H9 (cell line): ENCODE results near the gene ASH1L. TPM values are rescaled to one million over a fixed set of nuclear protein-coding genes. Genes with fewer than 3 reads are reported as not detected.
"Not testable (repeated sequence)": the region's sequence is repeated elsewhere in the genome, so short reads cannot be mapped to it uniquely, and the experiment has no call there.

ENCODE experiments used
- DNase-seq: peaks from one replicate; pipeline ENCODE4 v3.0.0-alpha.2; 2017
- H2AFZ ChIP-seq: one replicate; pipeline ENCODE4 v1.6.1; 2013; ENCODE audit warnings: mild to moderate bottlenecking, low read length, control low read depth, moderate library complexity
- H2AK5ac ChIP-seq: 2 replicates; pipeline ENCODE4 v1.6.1; 2013; ENCODE audit warnings: low read length, control low read depth, mixed read lengths; ENCODE audit not compliant: insufficient read length
- H2BK120ac ChIP-seq: one replicate; pipeline ENCODE4 v1.6.1; 2013; ENCODE audit warnings: low read depth, mild to moderate bottlenecking, low read length, control low read depth, inconsistent platforms; ENCODE audit not compliant: poor library complexity, severe bottlenecking
- H2BK12ac ChIP-seq: 2 replicates; pipeline ENCODE4 v1.6.1; 2013; ENCODE audit warnings: low read length, control low read depth, mixed read lengths, low read depth; ENCODE audit not compliant: insufficient read length
- H2BK15ac ChIP-seq: 2 replicates; pipeline ENCODE4 v1.6.1; 2013; ENCODE audit warnings: low read depth, low read length, control low read depth
- H2BK20ac ChIP-seq: one replicate; pipeline ENCODE4 v1.6.1; 2013; ENCODE audit warnings: low read depth, mild to moderate bottlenecking, low read length, control low read depth, inconsistent platforms; ENCODE audit not compliant: poor library complexity, severe bottlenecking
- H2BK5ac ChIP-seq: 2 replicates; pipeline ENCODE4 v1.6.1; 2013; ENCODE audit warnings: low read length, control low read depth, mixed read lengths; ENCODE audit not compliant: insufficient read length
- H3K14ac ChIP-seq: 2 replicates; pipeline ENCODE4 v1.6.1; 2013; ENCODE audit warnings: low read length, control low read depth; ENCODE audit not compliant: insufficient read depth
- H3K18ac ChIP-seq: 2 replicates; pipeline ENCODE4 v1.6.1; 2013; ENCODE audit warnings: low read depth, mild to moderate bottlenecking, mixed read lengths, low read length, control low read depth; ENCODE audit not compliant: insufficient read length
- H3K23ac ChIP-seq: 2 replicates; pipeline ENCODE4 v1.6.1; 2013; ENCODE audit warnings: low read length, control low read depth, mixed read lengths, low read depth; ENCODE audit not compliant: insufficient read length
- H3K23me2 ChIP-seq: 2 replicates; pipeline ENCODE4 v1.6.1; 2013; ENCODE audit warnings: low read depth, mild to moderate bottlenecking, mixed read lengths, low read length, control low read depth; ENCODE audit not compliant: insufficient read length, poor library complexity, severe bottlenecking
- H3K27ac ChIP-seq: 2 replicates; pipeline ENCODE4 v1.5.1; 2013; ENCODE audit warnings: low read length, control low read depth, mixed read lengths, low read depth; ENCODE audit not compliant: insufficient read length
- H3K27me3 ChIP-seq: 2 replicates; pipeline ENCODE4 v1.6.1; 2013; ENCODE audit warnings: low read length, control low read depth, inconsistent platforms; ENCODE audit not compliant: insufficient read depth
- H3K4ac ChIP-seq: 2 replicates; pipeline ENCODE4 v1.6.1; 2013; ENCODE audit warnings: low read depth, mild to moderate bottlenecking, control low read depth, inconsistent platforms, low read length, moderate library complexity
- H3K4me1 ChIP-seq: 2 replicates; pipeline ENCODE4 v1.6.1; 2013; ENCODE audit warnings: low read length, control low read depth, inconsistent platforms; ENCODE audit not compliant: insufficient read depth
- H3K4me2 ChIP-seq: 2 replicates; pipeline ENCODE4 v1.6.1; 2013; ENCODE audit warnings: low read length, control low read depth, mixed read lengths; ENCODE audit not compliant: insufficient read length, insufficient read depth
- H3K56ac ChIP-seq: 2 replicates; pipeline ENCODE4 v1.6.1; 2013; ENCODE audit warnings: low read depth, mild to moderate bottlenecking, mixed read lengths, low read length, control low read depth; ENCODE audit not compliant: insufficient read length
- H3K79me1 ChIP-seq: 2 replicates; pipeline ENCODE4 v1.6.1; 2013; ENCODE audit warnings: low read depth, mild to moderate bottlenecking, moderate library complexity, low read length, control low read depth, inconsistent platforms; ENCODE audit not compliant: insufficient read depth, poor library complexity, severe bottlenecking
- H3K79me2 ChIP-seq: 2 replicates; pipeline ENCODE4 v1.6.1; 2013; ENCODE audit warnings: low read length, control low read depth, inconsistent platforms; ENCODE audit not compliant: insufficient read depth
- H3K9ac ChIP-seq: 2 replicates; pipeline ENCODE4 v1.6.1; 2013; ENCODE audit warnings: low read length, control low read depth, mixed read lengths; ENCODE audit not compliant: insufficient read length; ENCODE audit errors: extremely low read depth
- H3K9me3 ChIP-seq: one replicate; pipeline ENCODE4 v1.6.1; 2013; ENCODE audit warnings: low read depth, low read length, inconsistent platforms; ENCODE audit not compliant: control insufficient read depth
- H3T11ph ChIP-seq: one replicate; pipeline ENCODE4 v1.6.1; 2013; ENCODE audit warnings: mild to moderate bottlenecking, low read length, control low read depth, inconsistent platforms
- H4K20me1 ChIP-seq: one replicate; pipeline ENCODE4 v1.6.1; 2013; ENCODE audit not compliant: control insufficient read depth, insufficient read length, insufficient read depth
- H4K5ac ChIP-seq: 2 replicates; pipeline ENCODE4 v1.6.1; 2013; ENCODE audit warnings: low read depth, mild to moderate bottlenecking, mixed read lengths, low read length, control low read depth; ENCODE audit not compliant: insufficient read length
- H4K8ac ChIP-seq: replicated peaks from 2 replicates; pipeline ENCODE4 v1.6.1; 2013; ENCODE audit warnings: low read length, control low read depth, mixed read lengths, low read depth; ENCODE audit not compliant: insufficient read length
- H4K91ac ChIP-seq: 2 replicates; pipeline ENCODE4 v1.6.1; 2013; ENCODE audit warnings: low read depth, mild to moderate bottlenecking, moderate library complexity, mixed read lengths, low read length, control low read depth; ENCODE audit not compliant: insufficient read length
- H3K27ac Mint-ChIP-seq, 3 experiments: 2 replicates in 2 of 3; 3 replicates in 1 of 3; pipeline ENCODE4 v1.8.0; 2020 to 2021; ENCODE audit warnings: mixed read lengths in 3 of 3, mild to moderate bottlenecking in 1 of 3, moderate library complexity in 1 of 3
- H3K27me3 Mint-ChIP-seq: 2 replicates; pipeline ENCODE4 v1.8.0; 2021; ENCODE audit warnings: low read depth, mild to moderate bottlenecking, moderate library complexity, mixed read lengths
- H3K36me3 Mint-ChIP-seq, 3 experiments: 2 replicates in 2 of 3; 3 replicates in 1 of 3; pipeline ENCODE4 v1.8.0; 2020 to 2021; ENCODE audit warnings: low read depth in 3 of 3, mixed read lengths in 3 of 3; ENCODE audit not compliant: insufficient read depth in 1 of 3
- H3K4me1 Mint-ChIP-seq, 2 experiments: 2 replicates each; pipeline ENCODE4 v1.8.0; 2020; ENCODE audit warnings: mixed read lengths in 2 of 2
- H3K4me3 Mint-ChIP-seq, 2 experiments: 2 replicates in 1 of 2; 3 replicates in 1 of 2; pipeline ENCODE4 v1.8.0; 2020 to 2021; ENCODE audit warnings: mild to moderate bottlenecking in 2 of 2, mixed read lengths in 2 of 2, moderate library complexity in 1 of 2
- H3K9me3 Mint-ChIP-seq, 2 experiments: 2 replicates in 1 of 2; 3 replicates in 1 of 2; pipeline ENCODE4 v1.8.0; 2020; ENCODE audit warnings: mild to moderate bottlenecking in 2 of 2, mixed read lengths in 2 of 2, moderate library complexity in 1 of 2
- WGBS: extraction: QIAGEN DNeasy Blood & Tissue Kit; methylation state at CpG from one replicate; pipeline ENCODE4 v1.1.7; 2013; ENCODE audit warnings: missing lambda C conversion rate, low lambda C conversion rate, mixed read lengths; ENCODE audit not compliant: insufficient read length; ENCODE audit errors: extremely low coverage; 5-methylcytosine and 5-hydroxymethylcytosine counted together
- total RNA-seq: library from RNA; stranded (reverse); gene quantifications from 2 replicates; pipeline ENCODE4 v1.2.1, GENCODE V29; 2021
- TF ChIP-seq, protein P1 (sequence below): fragments of 200-600 bp; sonication (generic); conservative IDR thresholded peaks from 3 replicates; pipeline ENCODE4 v1.8.0; 2021; ENCODE audit warnings: antibody characterized with exemption, mild to moderate bottlenecking

The ASH1L gene
- total RNA-seq, 1 experiment from 2014 or later: 32.8 TPM

GRCh38 chr1:155329980-155330598, 232.5 kb downstream of the ASH1L start:
- no peak overlapping the region for H3K4me3 Mint-ChIP-seq
- Histone ChIP-seq H2AK5ac (no peak overlapping the region), H3T11ph (no peak overlapping the region), H3K56ac (no peak overlapping the region), H3K27ac (no peak overlapping the region), H2AFZ (no peak overlapping the region), H4K91ac (no peak overlapping the region), H3K23ac (no peak overlapping the region), H3K23me2 (no peaks in the 10 kb centered on the region), H3K18ac (no peak overlapping the region), H4K5ac (no peak overlapping the region), H2BK12ac (no peak overlapping the region), H3K27me3 (no peaks in the 10 kb centered on the region), H3K14ac (no peak overlapping the region), H2BK5ac (no peak overlapping the region), H2BK120ac (no peak overlapping the region), H4K20me1 (no peaks in the 10 kb centered on the region), H3K79me2 (no peaks in the 10 kb centered on the region), H4K8ac (no peak overlapping the region), H3K79me1 (no peaks in the 10 kb centered on the region), H3K9me3 (no peaks in the 10 kb centered on the region), H3K4me1 (no peaks in the 10 kb centered on the region), H3K9ac (no peak overlapping the region), H3K4ac (no peak overlapping the region), H2BK20ac (no peak overlapping the region), H2BK15ac (no peak overlapping the region), H3K4me2 (no peak overlapping the region)
- WGBS: no CpG with 5 or more reads among the region's 11 CpGs
- no peaks in the 10 kb centered on the region for H3K9me3 Mint-ChIP-seq
- peaks cover 18 to 59% (median 53%) of the 10 kb centered on the region in 3 experiments; a peak in 6 of 7 replicates for H3K36me3 Mint-ChIP-seq
- TF ChIP-seq, protein P1, sequence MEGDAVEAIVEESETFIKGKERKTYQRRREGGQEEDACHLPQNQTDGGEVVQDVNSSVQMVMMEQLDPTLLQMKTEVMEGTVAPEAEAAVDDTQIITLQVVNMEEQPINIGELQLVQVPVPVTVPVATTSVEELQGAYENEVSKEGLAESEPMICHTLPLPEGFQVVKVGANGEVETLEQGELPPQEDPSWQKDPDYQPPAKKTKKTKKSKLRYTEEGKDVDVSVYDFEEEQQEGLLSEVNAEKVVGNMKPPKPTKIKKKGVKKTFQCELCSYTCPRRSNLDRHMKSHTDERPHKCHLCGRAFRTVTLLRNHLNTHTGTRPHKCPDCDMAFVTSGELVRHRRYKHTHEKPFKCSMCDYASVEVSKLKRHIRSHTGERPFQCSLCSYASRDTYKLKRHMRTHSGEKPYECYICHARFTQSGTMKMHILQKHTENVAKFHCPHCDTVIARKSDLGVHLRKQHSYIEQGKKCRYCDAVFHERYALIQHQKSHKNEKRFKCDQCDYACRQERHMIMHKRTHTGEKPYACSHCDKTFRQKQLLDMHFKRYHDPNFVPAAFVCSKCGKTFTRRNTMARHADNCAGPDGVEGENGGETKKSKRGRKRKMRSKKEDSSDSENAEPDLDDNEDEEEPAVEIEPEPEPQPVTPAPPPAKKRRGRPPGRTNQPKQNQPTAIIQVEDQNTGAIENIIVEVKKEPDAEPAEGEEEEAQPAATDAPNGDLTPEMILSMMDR: no peak
- H3K4me1 Mint-ChIP-seq: peaks cover 8 to 9% of the 10 kb centered on the region in 2 experiments
- DNase-seq: no peak
- peak overlapping the region in 1 of 3 experiments; percentile 59; a peak in 2 of 7 replicates for H3K27ac Mint-ChIP-seq
- H3K27me3 Mint-ChIP-seq: no peaks in the 10 kb centered on the region; the same call in 1 of the 2 replicates

DNA sequence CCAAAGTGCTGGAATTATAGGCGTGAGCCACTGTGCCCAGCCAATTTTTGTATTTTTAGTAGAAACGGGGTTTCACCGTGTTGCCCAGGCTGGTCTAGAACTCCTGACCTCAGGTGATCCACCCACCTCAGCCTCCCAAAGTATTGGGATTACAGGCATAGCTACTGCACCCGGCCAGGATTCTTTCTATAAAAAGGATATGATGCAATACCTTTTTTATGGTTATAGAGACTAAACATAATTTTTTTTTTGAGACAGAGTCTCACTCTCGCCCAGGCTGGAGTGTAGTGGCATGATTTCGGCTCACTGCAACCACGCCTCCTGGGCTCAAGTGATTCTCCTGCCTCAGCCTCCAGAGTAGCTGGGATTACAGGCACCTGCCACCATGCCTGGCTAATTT, 233.7 kb downstream of the ASH1L start:
- H3K4me1 Mint-ChIP-seq, H3K23ac ChIP-seq, H2AK5ac ChIP-seq, H3K4ac ChIP-seq, H3K79me1 ChIP-seq, H3K23me2 ChIP-seq, DNase-seq, H3T11ph ChIP-seq, H4K8ac ChIP-seq, H3K4me1 ChIP-seq, H3K4me2 ChIP-seq, H3K27me3 ChIP-seq, H2BK20ac ChIP-seq, H4K20me1 ChIP-seq, H3K4me3 Mint-ChIP-seq, H3K27ac Mint-ChIP-seq, H4K91ac ChIP-seq, H2AFZ ChIP-seq, H3K9me3 Mint-ChIP-seq, H3K27me3 Mint-ChIP-seq, H3K18ac ChIP-seq, H2BK5ac ChIP-seq, H3K56ac ChIP-seq, H2BK12ac ChIP-seq, H3K79me2 ChIP-seq, H2BK15ac ChIP-seq, H2BK120ac ChIP-seq, H3K27ac ChIP-seq, H3K9me3 ChIP-seq, H3K9ac ChIP-seq, H4K5ac ChIP-seq, H3K14ac ChIP-seq: not testable (repeated sequence)
- no CpG with 5 or more reads among the region's 7 CpGs for WGBS
- peaks cover 15 to 53% (median 50%) of the 10 kb centered on the region in 3 experiments; a peak in 6 of 7 replicates for H3K36me3 Mint-ChIP-seq
